Skeletal muscle cell (primary cell): ENCODE measurements around the gene PARP14.
"Not testable (repeated sequence)": the region's sequence is repeated elsewhere in the genome, so short reads cannot be mapped to it uniquely, and the experiment has no call there.

ENCODE experiments used
- DNase-seq: peaks from one replicate; pipeline ENCODE4 v3.0.0-alpha.2; 2010; ENCODE audit warnings: low read depth
- H3K4me3 ChIP-seq: 2 replicates; pipeline ENCODE4 v1.5.1; 2011; ENCODE audit warnings: low read depth, mild to moderate bottlenecking, control low read depth, low read length, moderate library complexity

PARP14 gene

GRCh38 chr3:122680475-122681283 is at the start of gene PARP14:
Gene PARP14, plus strand, starts transcription at chr3:122680839. Its CDS starts 45 bp downstream, at chr3:122680884.
- no peak for DNase-seq
- peak within 1 kb of the TSS; percentile 82 for H3K4me3 ChIP-seq

GRCh38 chr3:122635789-122636188 is 44.9 kb upstream of the PARP14 start:
- DNase-seq, result no peak
- no peak overlapping the region for H3K4me3 ChIP-seq

GRCh38 chr3:122636697-122637096 is 43.9 kb upstream of the PARP14 start:
- no peak overlapping the region for H3K4me3 ChIP-seq
- DNase-seq, result no peak

- H3K4me3 ChIP-seq, result no peak overlapping the region
Observed at GRCh38 chr3:122640437-122640999, 40.1 kb upstream of the PARP14 start.

GRCh38 chr3:122642935-122643334 is 37.7 kb upstream of the PARP14 start:
- no peak for DNase-seq
- no peak overlapping the region for H3K4me3 ChIP-seq

More at GRCh38 chr3:122640437-122640999, 40.1 kb upstream of the PARP14 start:
- no peak for DNase-seq

GRCh38 chr3:122646146-122646988 is 34.3 kb upstream of the PARP14 start:
- H3K4me3 ChIP-seq, result no peak overlapping the region
- DNase-seq, result no peak

- DNase-seq, H3K4me3 ChIP-seq: not testable (repeated sequence)
Observed at GRCh38 chr3:122651233-122651907, 29.3 kb upstream of the PARP14 start.

- H3K4me3 ChIP-seq, DNase-seq: not testable (repeated sequence)
Observed at GRCh38 chr3:122651962-122652361, 28.7 kb upstream of the PARP14 start.

- not testable (repeated sequence) for H3K4me3 ChIP-seq
Observed at GRCh38 chr3:122658336-122658735, 22.3 kb upstream of the PARP14 start.

GRCh38 chr3:122660297-122660974 is 20.2 kb upstream of the PARP14 start:
- no peak for DNase-seq

More at GRCh38 chr3:122658336-122658735, 22.3 kb upstream of the PARP14 start:
- not testable (repeated sequence) for DNase-seq

GRCh38 chr3:122661633-122662032 is 19.0 kb upstream of the PARP14 start:
- no peak for DNase-seq

More at GRCh38 chr3:122660297-122660974, 20.2 kb upstream of the PARP14 start:
- H3K4me3 ChIP-seq, result no peak overlapping the region

GRCh38 chr3:122662505-122662904 is 18.1 kb upstream of the PARP14 start:
- no peak for DNase-seq
- no peak overlapping the region for H3K4me3 ChIP-seq

More at GRCh38 chr3:122661633-122662032, 19.0 kb upstream of the PARP14 start:
- no peak overlapping the region for H3K4me3 ChIP-seq

GRCh38 chr3:122665226-122665786 is 15.3 kb upstream of the PARP14 start:
- H3K4me3 ChIP-seq, result no peak overlapping the region
- no peak for DNase-seq

- no peak overlapping the region for H3K4me3 ChIP-seq
- DNase-seq, result no peak
Observed at GRCh38 chr3:122665881-122666280, 14.8 kb upstream of the PARP14 start.

GRCh38 chr3:122668930-122669730 is 11.5 kb upstream of the PARP14 start:
- DNase-seq, result peak; percentile 45
- H3K4me3 ChIP-seq, result no peak overlapping the region

GRCh38 chr3:122671553-122671952 is 9.1 kb upstream of the PARP14 start:
- DNase-seq, result no peak
- no peak overlapping the region for H3K4me3 ChIP-seq

GRCh38 chr3:122674339-122674738 is 6.3 kb upstream of the PARP14 start:
- H3K4me3 ChIP-seq, result no peak overlapping the region
- no peak for DNase-seq

- DNase-seq, result peak; percentile 31
- H3K4me3 ChIP-seq, result no peak overlapping the region
Observed at GRCh38 chr3:122676759-122677158, 3.9 kb upstream of the PARP14 start.
